ENCODE data around the gene PKDCC. TPM values are rescaled to one million over a fixed set of nuclear protein-coding genes. Genes with fewer than 3 reads are reported as not detected.

The PKDCC gene
- total RNA-seq, 1 donor from 2014 or later = 121 TPM

- DNase-seq = no peak
Measured at GRCh38 chr2:42050010-42050702, 2.3 kb downstream of the PKDCC start.

GRCh38 chr2:42050703-42051542 lies 3.1 kb downstream of the PKDCC start:
- no peak for DNase-seq

DNA sequence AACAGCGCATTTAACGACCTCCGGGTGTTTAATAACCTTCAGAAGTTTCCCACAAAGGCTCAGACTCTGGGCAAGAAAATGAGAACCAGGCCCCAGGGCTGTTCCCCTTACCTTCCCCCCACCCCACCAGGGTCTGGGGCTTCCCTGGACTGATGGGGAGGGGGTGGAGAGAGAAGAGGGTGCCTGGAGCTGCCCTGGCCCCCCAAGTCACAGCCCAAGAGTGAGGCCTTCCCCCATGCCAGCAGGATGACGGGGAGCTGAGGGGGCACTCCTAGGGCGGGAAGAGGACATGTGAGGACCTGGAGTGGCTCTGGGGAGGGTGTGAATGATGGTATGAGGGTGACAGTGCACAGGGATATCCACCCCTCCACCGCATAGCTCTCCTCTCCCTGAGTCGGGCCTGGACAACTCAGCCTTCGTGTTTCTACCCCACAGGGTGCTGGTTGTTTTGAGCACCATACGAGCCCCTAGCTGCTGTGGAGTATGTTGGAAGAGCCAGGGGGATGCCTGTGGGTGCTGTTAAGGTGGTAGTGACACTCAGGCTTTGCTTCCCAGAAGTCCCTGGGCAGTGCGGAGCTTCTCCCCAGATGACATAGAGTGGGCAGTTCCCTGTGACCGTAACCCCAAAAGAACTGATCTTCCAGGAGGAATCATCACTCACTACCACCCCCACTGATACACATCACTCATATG lies 3.9 kb downstream of the PKDCC start:
- DNase-seq = no peak

GRCh38 chr2:42052702-42053481 lies 5.1 kb downstream of the PKDCC start:
- DNase-seq = no peak

DNA sequence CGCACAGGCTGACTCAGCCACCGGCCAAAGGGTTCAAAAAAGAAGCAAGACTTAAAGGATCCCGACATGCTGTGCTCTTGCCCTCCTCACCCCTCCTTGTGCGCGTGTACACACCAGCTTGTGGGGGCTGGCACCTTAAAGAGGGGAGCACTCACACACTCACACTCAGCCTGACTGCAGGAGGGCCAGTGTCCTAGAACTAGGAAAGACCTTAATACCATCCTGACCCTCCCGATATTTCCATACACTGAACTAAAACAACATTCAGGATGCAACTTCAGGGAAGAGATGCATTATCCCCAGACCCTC lies 5.6 kb downstream of the PKDCC start:
- DNase-seq = no peak

- DNase-seq = peak; percentile 85
Measured at GRCh38 chr2:42053791-42054701, 6.2 kb downstream of the PKDCC start.

DNA sequence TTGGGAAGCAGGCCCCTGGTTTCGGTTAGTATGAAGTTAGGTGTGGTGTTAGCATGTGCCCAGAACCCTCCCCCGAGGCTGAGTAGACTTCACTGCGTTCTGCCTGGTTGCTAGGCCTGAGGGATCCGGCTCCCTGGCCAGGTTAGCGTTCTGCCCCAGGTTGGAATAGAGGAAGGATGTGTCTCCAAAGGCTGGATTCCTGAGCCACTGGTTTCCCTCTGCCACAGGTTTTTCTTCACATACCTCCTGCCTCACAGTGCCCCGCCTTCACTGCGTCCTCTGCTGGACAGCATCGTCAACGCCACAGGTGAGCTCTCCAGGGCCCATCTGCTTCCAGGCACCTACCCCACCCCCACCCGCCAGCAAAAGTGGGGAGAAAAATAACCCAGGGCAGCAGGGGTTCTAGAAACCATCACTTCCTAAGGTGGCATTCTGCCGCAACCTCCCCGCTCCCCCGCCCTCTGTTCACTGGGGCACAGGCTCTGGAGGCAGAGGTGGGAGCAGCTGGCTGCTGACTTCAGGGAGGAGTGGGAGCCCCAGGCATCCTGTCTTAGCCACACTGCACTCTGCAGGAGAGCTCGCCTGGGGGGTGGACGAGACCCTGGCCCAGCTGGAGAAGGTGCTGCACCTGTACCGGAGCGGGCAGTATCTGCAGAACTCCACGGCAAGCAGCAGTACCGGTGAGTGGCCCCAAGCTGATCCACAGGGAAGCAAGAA lies 7.1 kb downstream of the PKDCC start:
- no peak for DNase-seq

GRCh38 chr2:42055573-42056514 lies 8.0 kb downstream of the PKDCC start:
- no peak for DNase-seq

- no peak for DNase-seq
Measured at GRCh38 chr2:42057159-42057901, 9.5 kb downstream of the PKDCC start.

GRCh38 chr2:42057902-42058450 lies 10.2 kb downstream of the PKDCC start:
- DNase-seq = no peak

- no peak for DNase-seq
Measured at GRCh38 chr2:42059261-42059898, 11.6 kb downstream of the PKDCC start.

DNA sequence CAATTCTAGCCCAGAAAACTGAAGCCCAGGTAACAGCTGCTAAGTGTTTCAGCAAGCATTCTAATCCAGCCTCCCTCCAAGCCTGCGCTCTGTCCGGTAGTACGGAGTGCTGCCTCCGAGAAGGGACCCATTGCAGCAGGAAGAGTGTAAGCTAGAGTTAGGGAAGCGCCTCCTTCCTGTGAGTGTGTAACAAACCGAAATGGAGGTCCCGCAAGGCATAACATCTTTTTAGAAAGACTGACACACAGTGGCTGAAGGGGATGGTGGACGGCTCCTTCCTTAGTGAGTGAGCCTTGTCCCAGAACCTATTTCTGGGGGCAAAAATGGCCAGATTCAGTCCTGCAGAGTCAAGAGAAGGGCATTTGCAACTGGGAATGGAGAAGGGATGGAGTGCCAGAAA lies 12.2 kb downstream of the PKDCC start:
- DNase-seq = no peak

- DNase-seq = no peak
Measured at GRCh38 chr2:42060718-42061619, 13.1 kb downstream of the PKDCC start.

- DNase-seq = no peak
Measured at GRCh38 chr2:42061839-42062238, 14.0 kb downstream of the PKDCC start.

DNA sequence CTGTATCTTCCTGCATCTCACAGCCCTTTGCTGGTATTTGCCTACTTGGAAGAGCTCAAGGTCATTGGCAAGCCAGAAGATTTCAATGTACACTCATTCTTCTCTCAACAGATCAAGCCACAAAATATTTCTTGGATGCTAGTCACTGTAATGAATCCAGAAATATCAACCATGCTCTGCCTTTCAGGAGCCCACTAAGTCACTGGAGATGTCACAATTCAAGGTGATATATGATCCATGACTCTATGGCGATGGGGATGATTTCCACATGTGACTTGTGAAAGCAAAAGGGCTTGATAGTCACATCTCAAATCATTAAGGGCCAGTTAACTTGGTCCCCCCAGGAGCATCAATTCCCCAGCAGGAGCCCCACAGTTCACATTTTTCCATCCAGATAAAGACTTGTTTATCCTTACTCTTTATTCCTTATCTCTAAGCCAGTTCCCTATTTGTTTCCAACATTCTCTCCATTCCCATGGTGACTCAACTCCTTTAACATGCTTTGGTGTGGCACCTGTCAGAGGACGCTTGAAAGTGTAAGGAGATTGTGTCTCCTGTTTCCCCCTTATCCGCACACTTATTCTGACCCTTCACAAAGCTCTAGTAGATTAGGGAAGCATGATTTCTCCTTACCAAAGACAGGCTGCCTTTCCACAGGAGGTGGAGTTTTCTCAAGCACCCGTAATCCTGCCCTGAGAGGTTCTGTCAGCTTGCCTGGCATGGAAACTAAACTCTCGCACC lies 15.8 kb downstream of the PKDCC start:
- DNase-seq = peak; percentile 56

DNA sequence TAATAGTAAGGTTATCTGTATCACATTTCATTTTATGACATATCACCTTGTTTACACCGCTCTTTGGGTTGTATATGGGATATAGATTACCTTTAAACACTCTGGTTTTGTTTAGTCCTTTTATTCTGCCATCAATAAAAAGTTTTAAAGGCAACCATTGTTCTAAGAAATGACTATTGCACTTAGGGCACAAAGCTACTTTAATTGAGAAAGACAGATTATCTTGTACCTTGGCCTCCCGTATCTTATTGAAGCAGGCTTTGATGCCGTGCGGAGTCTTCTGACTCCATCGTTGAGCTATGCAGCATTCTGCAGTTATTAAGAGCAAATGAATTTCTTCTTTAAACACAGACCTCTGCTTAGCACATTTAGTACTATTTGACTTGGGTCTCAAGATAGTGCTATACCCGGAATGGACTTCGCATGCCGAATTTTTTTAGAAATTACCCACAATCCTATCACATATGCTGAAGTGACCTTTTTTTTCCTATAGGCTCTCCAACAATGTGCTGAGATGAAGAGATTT lies 16.7 kb downstream of the PKDCC start:
- DNase-seq = no peak

All from tongue (tissue), 2 donors.